HG02763 (cell line): ENCODE results near the gene TMEM11.
"Not testable (repeated sequence)": the region's sequence is repeated elsewhere in the genome, so short reads cannot be mapped to it uniquely, and the experiment has no call there.

Experiments
- ATAC-seq: cut with Tn5 transposase; IDR thresholded peaks from one replicate; pipeline ENCODE4 v1.9.1; 2021; ENCODE audit warnings: mild to moderate bottlenecking, moderate library complexity; ENCODE audit not compliant: unreplicated experiment

TMEM11 gene

DNA sequence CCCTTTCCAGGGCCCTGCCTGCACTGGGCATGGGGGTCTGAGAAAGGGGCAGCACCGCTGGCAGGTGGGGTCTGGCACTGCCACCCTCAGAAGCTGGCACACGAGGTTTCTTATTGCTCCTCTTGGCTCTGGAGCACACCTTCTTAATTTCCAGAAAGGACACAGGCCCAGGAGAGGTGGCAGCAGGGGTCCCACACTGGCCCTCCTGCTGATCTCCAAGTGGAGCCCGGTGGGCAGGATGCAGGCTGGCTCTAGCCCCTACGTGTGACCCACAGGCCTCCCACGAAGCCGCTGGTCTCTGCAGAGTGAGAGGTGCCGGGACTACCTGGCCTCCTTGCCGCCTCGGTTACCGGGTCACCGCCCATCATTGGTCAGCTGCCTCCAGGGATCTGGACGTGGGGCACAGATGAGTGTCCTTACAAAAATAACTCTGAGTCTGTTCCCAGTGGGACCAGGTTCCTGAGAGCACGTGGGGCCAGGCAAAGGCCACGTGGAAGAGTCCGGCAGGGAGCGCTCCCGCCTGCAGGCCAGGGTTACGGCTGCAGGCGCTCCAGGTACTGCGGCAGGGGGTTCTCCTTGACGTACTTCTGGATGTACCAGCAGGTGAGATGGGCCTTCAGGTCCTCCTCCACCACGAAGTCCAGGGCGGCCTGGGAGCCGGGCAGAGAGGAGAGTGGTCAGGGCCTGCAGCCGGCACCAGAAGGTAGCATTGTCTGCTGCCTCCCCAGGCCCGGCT is 29.0 kb upstream of the TMEM11 start:
- no peak for ATAC-seq

DNA sequence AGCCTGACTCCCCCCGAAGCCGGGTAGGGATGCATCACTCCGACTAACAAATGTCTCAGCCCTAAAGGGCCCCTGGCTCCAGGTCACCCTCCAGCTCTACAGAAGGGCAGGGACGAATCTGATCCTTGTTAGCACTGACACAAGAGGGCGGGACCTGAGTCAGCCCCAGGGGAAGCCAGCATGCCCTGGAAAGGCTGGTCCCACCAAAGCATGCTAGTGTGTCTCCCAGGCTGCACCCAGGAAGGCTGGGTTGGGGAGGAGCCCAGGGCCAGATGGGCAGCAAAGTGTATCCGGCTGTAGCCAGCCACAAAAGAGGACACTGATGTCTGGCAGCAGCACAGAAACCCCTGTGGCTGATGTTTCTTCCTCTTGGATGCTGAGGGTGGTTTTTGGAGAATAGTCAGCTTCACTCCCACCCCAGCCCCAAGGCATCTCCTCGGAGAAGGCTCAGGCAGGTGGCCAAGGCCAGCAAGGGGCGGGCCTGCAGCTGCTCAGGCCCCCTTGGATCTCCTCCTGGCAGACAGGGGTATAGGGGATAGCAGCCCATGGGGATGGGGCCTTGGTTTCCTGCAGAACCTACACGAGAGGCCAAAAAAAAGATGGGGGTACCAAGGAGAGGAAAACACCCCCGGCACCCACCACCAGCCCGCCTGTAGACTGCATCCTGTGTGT is 28.2 kb upstream of the TMEM11 start:
- ATAC-seq: no peak

DNA sequence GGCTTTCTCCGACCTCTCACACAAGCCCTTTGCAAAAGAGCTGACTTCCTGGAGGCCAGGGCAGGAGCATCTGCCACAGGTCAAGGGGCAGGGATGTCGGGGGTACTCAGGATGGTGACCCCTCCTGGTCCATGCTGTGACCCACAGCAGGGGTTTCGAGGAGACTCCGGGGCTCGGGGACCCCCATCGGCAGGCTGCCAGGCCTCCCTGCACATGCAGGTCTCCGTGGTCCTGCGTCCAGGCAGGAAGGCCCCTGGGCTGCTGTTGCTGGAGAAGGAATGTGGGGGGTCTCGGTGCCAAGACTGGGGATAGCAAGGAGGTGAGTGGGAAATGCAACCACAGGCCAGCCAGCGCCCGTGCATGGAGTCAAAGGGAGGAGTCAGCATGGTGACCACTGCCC is 27.6 kb upstream of the TMEM11 start:
- ATAC-seq: no peak

DNA sequence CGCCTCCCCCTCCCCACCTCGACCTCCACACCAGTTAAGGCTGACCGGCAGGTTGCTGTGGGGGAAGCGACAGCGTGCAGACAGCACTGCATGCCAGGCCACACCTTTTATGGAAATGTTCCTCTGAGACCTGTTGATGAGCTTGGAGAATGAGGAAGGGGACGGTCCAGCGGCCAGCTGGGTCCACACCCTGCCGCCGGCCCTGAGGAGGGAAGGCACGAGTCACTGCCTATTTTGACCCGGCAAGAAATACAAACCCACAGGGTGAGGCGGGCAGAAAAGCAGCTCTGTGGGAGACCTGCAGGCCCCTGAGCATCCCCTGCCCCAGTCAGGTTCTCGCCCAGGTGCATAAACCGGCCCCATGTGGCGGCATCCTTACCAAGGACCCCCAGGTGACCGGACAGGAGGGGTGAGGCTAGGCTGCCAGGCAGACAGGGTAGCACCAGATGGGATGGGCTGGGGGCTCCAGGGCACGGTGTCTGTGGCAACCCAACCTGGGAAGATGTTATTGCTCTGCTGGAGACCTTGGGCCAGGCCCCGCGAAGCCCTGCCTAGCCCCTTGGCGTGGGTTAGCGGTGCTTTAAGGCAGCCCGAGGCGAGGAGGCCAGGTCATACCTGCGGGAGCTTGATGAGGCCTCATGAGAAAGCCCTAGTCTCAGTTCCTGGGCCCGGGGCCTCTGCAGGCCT is 26.6 kb upstream of the TMEM11 start:
- no peak for ATAC-seq

DNA sequence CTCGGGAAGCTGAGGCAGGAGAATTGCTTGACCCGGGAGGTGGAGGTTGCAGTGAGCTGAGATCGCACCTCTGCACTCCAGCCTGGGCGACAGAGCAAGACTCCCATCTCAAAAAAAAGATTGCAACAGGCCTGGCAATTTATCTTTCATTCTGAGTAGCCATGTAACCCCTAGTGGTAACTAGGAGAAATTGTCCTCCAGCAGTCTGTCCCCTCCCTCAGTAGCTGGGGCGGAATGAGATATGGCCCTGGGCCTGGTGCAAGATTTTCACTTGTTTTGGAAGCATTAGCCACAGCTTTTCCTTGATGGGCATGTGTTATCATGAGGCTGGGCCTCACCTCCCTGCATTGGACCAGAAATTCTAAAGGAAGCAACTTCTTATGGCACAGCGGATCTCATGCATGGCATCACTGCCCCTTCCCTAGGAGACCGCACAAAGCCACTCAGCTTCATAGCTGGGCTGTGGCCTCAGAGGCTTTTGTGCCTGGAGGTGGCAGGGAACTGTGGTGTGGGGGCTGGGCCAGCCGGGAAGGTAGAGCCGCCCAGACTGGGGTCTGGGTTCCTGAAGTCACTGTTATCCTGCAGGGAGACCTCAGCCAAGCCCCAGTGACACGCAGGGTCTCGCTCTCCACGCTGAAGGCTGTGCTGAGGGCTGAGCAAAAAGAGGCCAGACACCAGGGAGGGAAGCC is 25.9 kb upstream of the TMEM11 start:
- no peak for ATAC-seq

DNA sequence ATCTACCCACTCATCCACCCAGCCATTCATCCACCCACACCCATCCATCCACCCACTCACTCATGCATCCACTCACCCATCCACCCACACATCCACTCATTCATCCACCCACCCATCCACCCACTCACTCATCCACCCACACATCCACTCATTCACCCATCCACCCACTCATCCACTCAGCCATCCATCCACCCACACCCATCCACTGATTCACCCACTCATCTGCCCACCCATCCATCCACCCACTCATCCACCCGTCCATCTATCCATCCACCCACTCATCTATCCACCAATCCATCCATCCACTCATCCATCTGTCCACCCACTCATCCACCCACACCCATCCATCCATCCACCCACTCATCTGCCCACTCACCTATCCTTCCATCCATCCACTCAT is 22.0 kb upstream of the TMEM11 start:
- no peak for ATAC-seq

DNA sequence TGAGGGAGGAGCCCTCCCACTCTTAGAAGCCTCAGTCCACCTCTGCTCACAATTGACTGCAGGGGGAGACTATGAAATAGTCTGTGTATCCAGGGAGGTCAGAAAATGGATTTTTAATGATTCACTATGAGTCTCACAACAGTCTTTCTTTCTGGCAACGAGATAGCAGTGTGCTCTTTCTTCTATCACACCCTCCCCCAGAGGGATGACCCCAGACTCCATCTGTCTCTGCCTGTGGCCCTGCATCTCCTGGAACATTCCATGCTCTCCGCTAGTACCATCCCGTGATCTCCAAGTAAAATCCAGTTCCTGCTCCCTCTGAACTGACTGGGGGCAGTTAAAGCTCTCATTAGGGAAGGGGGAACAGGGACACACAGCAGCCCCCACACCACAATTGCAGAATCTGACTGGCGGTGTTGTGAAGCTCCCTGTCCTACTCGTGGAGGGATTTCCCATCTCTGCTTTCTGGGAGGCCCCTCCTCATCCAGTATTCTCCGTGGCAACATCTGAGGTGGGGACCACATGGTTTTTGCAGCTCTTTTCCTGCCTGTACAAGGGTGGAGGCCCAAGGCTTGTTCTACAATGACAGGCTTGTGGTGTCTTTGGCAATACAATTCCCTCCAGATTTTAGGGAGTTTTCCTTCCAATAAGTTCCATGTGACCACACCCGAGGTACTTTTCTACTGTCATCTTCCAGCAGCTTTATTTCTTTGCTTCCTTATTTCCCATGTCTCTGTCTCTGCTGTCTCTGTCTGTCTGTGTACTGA is 19.8 kb upstream of the TMEM11 start:
- ATAC-seq: no peak

DNA sequence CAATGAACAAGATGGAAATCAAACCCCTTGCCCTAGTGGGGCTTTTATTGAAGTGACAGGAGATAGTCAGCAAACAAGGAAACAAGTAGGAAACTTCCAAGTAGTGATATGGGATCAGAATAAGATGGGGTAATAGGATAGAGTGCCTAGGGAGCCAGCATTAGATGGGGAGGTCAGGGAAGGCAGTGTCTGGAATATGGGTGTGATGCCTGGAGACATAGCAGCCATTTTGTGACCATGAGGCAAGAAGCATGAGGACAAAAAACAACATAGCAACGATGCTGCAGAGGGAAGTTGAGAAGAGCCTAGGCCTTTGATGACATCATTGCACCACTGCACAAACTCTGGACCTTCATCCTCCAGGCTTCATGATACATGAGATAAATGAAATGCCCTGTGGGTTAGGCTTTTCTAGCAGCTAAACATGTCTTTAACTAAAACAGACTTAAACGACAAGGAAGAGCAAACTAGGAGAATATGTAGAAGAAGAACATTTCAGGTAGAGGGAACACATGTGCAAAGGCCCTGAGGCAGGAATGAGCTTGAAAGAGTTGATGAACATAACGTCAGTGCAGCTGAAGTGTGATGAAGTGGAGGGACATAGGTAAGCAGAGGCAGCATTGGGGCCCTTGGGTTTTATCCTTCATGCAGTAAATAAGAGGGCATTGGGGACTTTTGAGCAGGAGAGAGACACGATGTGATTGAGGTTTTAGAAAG is 18.2 kb upstream of the TMEM11 start:
- ATAC-seq: no peak

DNA sequence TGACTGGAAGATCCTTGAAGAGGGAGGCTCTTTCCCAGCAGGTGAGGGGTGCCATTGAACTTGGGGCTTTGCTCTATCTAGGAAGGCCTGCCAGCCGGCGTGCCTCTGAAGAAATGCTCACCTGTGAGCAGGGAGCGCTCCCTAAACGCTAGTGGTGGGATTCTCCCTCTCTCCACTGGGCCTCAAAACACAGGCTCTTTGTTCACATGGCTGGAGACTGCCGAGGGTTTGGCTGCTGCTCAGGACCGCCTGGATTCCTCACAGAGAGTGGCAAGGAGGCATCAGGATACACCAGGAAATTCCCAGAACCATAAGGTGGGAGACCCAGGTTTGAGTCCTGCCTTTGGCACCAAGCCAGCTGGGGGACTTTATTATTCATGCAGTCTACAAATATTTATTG is 17.6 kb upstream of the TMEM11 start:
- no peak for ATAC-seq

DNA sequence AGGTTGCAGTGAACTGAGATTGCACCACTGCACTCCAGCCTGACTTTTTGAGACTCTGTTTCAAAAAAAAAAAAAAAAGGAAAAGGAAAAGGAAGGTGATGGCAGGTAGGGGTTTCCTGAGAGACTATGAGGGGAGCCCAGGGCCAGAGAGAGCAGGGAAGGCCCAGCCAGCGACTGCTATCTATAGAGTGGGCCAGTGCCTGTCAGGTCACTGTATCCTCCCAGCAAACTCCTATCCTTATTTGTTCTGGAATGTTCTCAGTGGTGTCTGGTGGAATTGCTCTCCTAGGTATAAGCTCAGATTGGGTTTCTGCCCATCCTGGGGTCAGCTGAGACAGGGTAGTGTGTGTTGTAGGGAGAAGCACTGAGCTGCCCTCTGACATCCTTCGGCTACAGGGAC is 14.9 kb upstream of the TMEM11 start:
- no peak for ATAC-seq

DNA sequence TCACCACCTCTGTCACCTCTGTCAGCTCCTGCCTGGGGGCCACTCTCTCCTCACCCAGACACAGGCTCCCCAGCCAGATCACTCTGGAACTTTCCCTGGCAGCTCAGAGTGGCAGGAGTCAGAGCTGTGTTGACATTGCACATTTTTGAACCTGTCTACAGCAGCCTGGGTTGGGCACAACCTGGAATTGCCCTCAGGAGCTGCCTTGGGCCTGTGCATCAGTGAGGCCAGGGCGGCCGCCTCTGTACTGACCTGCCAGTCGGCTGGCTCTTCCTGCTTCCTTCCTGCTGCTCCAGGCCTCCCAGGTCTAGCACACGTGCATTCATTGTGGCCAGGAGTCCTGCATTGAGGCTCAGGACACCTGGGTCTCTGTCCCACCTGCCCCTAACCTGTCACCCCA is 14.2 kb upstream of the TMEM11 start:
- ATAC-seq: no peak

DNA sequence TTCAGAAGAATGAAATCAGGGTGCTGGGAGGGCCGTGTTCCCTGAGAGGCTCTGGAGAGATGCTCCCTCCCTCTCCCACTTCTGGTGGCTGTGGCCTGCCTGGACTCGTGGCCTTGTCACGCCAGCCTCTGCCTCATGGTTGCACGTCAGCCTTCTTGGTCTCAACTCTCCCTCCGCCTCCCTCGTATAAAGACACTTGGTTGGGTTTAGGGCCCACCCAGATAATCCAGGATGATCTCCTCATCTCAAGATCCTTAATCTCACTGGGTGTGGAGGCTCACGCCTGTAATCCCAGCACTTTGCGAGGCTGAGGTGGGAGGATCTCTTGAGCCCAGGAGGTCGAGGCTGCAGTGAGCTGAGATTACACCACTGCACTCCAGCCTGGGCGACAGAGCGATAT is 13.3 kb upstream of the TMEM11 start:
- ATAC-seq: not testable (repeated sequence)

DNA sequence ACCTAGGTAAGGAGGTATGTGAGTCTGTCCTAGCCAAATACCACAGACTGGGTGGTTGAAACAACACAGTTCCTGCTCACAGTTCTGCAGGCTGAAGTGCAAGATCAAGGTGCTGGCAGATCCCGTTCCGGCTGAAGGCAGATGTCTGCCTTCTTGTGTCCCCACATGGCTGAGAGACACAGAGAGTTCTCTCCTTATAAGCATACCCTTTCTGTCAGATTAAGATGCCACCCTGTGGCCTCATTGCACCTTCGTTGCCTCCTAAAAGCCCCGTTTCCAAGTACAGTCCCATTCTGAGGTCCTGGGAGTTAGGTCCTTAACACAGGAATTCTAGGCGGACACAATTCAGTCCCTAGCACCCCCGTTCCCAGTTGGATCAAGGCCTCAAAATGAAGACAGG is 9.1 kb upstream of the TMEM11 start:
- no peak for ATAC-seq

DNA sequence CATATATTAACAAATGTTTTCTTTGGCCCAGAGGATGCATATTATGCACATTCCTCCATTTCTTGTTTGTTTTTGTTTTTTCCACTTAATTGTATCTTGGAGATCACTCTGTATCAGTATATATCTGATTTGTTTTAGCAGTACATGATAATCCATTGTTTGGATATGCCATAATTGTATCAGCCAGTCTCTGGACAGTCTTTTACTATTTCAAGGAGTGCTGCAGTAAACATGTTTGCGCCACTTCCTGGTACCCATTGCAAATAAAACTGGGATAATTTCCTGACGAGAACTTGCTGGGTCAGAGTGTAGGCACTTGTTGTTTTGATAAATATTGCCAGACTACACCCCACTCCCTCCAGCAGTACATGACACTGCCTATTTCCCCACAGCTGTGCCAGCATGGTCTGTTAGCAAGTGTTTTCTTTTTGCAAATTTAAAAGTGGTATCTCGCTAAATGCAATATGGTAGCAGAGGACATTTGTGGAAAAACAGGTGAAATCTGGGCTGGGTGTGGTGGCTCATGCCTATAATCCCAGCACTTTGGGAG is 4.9 kb upstream of the TMEM11 start:
- no peak for ATAC-seq

DNA sequence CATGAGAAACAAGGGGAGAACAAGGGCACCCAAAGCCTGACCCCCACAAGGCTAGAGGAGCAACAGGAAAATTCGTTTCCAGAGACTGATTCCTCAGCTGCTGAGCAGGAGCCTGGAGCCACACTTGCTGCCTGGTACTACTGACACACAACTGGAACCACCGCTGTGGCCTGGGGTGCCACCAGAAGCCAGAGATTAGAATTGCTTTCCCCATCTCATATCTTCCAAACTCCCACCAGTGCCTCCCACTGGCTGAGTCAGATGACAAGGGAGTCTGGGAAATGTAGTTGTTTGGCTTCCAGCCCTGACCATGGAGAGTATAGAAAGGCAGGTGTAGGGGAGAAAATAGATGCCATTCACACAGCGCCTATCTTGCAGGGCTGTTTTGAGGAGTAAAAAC is 4.1 kb upstream of the TMEM11 start:
- ATAC-seq: no peak

DNA sequence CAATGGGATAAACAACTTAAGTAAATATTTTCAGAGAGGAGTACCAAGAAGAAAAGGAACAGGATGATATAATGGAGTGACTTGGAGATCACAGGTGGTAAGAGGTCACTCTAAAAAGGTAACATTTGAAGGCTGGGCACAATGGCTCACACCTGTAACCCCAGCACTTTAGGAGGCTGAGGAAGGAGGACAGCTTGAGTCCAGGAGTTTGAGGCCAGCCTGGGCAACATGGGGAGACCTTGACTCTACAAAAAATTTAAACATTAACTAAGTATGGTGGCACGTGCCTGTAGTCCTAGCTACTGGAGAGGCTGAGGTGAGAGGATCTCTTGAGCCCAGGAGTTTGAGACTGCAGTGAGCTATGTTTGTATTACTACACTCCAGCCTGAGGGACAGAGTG is 3.4 kb upstream of the TMEM11 start:
- no peak for ATAC-seq

DNA sequence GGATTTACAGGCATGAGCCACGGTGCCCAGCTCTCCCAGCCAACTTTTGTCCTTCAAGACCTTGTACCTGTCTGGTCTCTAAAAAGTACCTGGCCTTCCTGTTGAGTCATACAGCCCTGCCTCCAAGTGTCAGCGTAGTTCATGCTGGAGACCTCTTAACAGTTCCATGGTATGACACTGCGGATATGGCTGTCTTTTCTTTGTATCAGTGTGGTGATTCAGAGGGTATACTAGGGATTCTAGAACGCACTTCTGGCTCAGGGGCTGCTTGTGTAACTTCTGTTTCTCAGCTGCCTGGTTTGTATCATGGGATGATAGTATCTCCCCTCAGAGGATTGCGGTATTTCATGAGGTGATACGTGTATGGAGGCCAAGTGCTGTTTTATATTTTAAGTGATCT is 2.0 kb upstream of the TMEM11 start:
- ATAC-seq: no peak

DNA sequence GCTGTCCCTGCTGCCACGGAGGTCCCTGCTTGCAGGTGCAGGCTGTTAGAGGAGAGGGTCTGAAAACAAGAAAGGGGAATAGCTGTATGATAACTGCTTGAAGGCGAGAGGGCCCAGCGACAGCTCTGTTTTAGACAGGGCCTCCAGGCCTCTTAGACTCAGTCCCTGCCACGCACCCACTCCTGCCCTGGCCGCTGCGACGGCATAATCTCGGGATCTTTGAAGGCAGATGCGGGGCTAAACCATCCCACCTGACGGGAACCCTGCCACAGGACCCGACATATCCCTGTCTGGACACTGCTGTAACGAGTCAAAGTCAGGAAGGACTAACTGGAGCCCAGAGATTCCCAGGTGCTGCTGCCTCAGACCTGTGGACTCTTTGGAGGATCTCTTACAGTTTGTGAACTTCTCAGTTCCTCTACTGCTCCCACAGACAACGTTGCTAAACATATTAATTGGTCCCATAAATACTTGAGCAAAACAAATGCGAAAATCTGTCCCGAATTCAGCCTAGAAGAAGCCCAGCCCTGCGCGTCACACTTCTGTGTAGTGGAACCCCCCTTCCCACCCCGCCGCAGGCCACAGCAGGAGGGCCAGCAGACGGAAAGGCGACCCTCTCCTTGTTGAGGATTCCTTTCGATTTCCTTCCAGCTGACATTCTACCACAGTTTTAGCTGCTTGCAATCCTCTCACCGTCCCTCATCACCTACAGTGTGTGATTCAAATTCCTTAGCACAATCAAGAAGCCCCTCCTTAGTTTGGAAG is 998 bp upstream of the TMEM11 start:
- ATAC-seq: no peak

DNA sequence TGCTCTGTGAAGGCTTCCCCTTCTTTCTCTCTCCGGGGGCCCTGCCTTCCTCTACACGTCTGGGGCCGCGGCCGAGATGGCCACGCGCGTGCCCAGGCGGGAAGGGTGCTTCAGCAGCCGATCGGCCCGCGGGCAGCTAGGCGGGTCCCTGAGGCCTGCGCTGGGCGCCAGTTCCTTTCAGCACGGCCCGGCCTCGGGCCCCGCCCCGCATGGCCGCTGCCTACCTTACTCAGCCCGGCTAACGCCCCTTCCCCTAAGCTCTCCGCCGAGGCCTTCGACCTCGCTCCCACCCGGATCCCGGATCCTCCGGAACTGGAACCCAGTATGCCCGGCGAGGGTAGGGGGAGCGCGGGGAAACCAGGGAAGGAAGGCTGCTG is 335 bp downstream of the TMEM11 start:
- peak; percentile 13 for ATAC-seq
